BJ (cell line): Measurements from ENCODE around the gene SKA1. TPM values are rescaled to one million over a fixed set of nuclear protein-coding genes. Genes with fewer than 3 reads are reported as not detected.

Experiments used
- CTCF ChIA-PET: fragments of 350-600 bp; formaldehyde crosslinking; extraction: SDS; loops from one replicate; lab custom pipeline; 2021; ENCODE audit warnings: antibody characterized with exemption, inconsistent platforms; lab: Yijun Ruan, JAX
- POLR2A ChIA-PET: fragments of 300-600 bp; sonication (Branson Sonifier 250); formaldehyde crosslinking; extraction: SDS; loops from one replicate; lab custom pipeline; 2021; ENCODE audit warnings: antibody characterized with exemption; lab: Charles Lee
- DNase-seq: peaks from one replicate; pipeline ENCODE4 v3.0.0-alpha.2; 2011; ENCODE audit warnings: low read depth
- H3K27me3 ChIP-seq: 2 replicates; pipeline ENCODE4 v1.6.0; 2011; ENCODE audit warnings: low read length; ENCODE audit not compliant: control insufficient read depth, insufficient read depth
- H3K36me3 ChIP-seq: 2 replicates; pipeline ENCODE4 v1.5.1; 2011; ENCODE audit warnings: low read length; ENCODE audit not compliant: control insufficient read depth, insufficient read depth
- H3K4me3 ChIP-seq: 2 replicates; pipeline ENCODE4 v1.5.1; 2011; ENCODE audit warnings: low read depth, mild to moderate bottlenecking, control low read depth, low read length
- CTCF ChIP-seq: IDR thresholded peaks from 2 replicates; pipeline ENCODE4 v1.5.1; 2011; ENCODE audit warnings: low read depth, mild to moderate bottlenecking, control low read depth, inconsistent platforms, low read length, moderate library complexity; ENCODE audit not compliant: insufficient read depth
- polyA plus RNA-seq: library from polyadenylated mRNA; depleted of rRNA; stranded (reverse); fragments of >200 nt; gene quantifications from 2 replicates; pipeline ENCODE4 v1.2.3, GENCODE V29; 2011

Gene SKA1
- polyA plus RNA-seq, 1 experiment: 6.2 TPM

- ChIA-PET CTCF (interaction anchor here (0.6 to 2.9 kb wide), 29 partner anchors 11 to 847 kb away, joined by 3 to 36 read pairs (median 4); partner anchors contain the start of gene CFAP53), POLR2A (no interaction called here)
- no peak for DNase-seq
Observed at GRCh38 chr18:50356036-50356945, 18.6 kb upstream of the SKA1 start.

GRCh38 chr18:50358844-50359243 lies 16.0 kb upstream of the SKA1 start:
- Histone ChIP-seq H3K27me3 (no peaks in the 10 kb centered on the region), H3K36me3 (no peaks in the 10 kb centered on the region), H3K4me3 (no peak overlapping the region)
- CTCF ChIA-PET: interaction anchor here (1.1 to 1.3 kb wide), 2 partner anchors 13 to 141 kb away, joined by 3 to 4 read pairs; no protein-coding TSS in a partner anchor
- no peak for DNase-seq
- POLR2A ChIA-PET: no interaction called here
- no peak for TF ChIP-seq CTCF

More at GRCh38 chr18:50356036-50356945, 18.6 kb upstream of the SKA1 start:
- no peaks in the 10 kb centered on the region; the same call in 1 of the 2 replicates for H3K27me3 ChIP-seq
- no peaks in the 10 kb centered on the region for H3K36me3 ChIP-seq
- no peak overlapping the region for H3K4me3 ChIP-seq
- TF ChIP-seq CTCF: no peak

GRCh38 chr18:50359806-50360205 lies 15.0 kb upstream of the SKA1 start:
- H3K27me3 ChIP-seq: no peaks in the 10 kb centered on the region
- POLR2A ChIA-PET: no interaction called here
- TF ChIP-seq CTCF: no peak
- no peak for DNase-seq
- no peak overlapping the region for H3K4me3 ChIP-seq
- no peaks in the 10 kb centered on the region for H3K36me3 ChIP-seq
- CTCF ChIA-PET: interaction anchor here (1.1 to 1.3 kb wide), 2 partner anchors 12 to 142 kb away, joined by 3 to 4 read pairs; no protein-coding TSS in a partner anchor

- ChIA-PET POLR2A (no interaction called here), CTCF (no interaction called here)
- Histone ChIP-seq H3K36me3 (no peaks in the 10 kb centered on the region), H3K27me3 (no peaks in the 10 kb centered on the region), H3K4me3 (no peak overlapping the region)
- no peak for TF ChIP-seq CTCF
- no peak for DNase-seq
Observed at GRCh38 chr18:50360611-50361010, 14.2 kb upstream of the SKA1 start.

- ChIA-PET CTCF (no interaction called here), POLR2A (no interaction called here)
- Histone ChIP-seq H3K4me3 (no peak overlapping the region), H3K27me3 (no peaks in the 10 kb centered on the region), H3K36me3 (no peaks in the 10 kb centered on the region)
- no peak for TF ChIP-seq CTCF
- no peak for DNase-seq
Observed at GRCh38 chr18:50369672-50370071, 5.2 kb upstream of the SKA1 start.
